Measurements from ENCODE around the gene ABCA7. TPM values are rescaled to one million over a fixed set of nuclear protein-coding genes. Genes with fewer than 3 reads are reported as not detected.
A peak's percentile ranks its signal among the peaks of the same experiment; 100 is the strongest.

Gene ABCA7
- total and polyA plus RNA-seq, 3 experiments from 2014 or later = 14.1 to 39.5 (median 33.8) TPM

- H3K4me1 Mint-ChIP-seq = no peaks in the 10 kb centered on the region
- H3K9me3 ChIP-seq (ENCODE audit: low read length) = no peaks in the 10 kb centered on the region
- H3K9me3 Mint-ChIP-seq = no peaks in the 10 kb centered on the region
- H3K4me1 ChIP-seq (ENCODE audit: insufficient read depth, low read length) = peaks cover under 1% of the 10 kb centered on the region
- H3K4me3 Mint-ChIP-seq = no peak overlapping the region
- peaks cover 4% of the 10 kb centered on the region in 2 donors for H3K27me3 Mint-ChIP-seq
- H3K36me3 Mint-ChIP-seq = peaks cover 0 to 15% (median 0%) of the 10 kb centered on the region in 3 donors
- no peak overlapping the region for H3K4me3 ChIP-seq (ENCODE audit: low read length)
- H3K27me3 ChIP-seq (ENCODE audit: insufficient read depth, low read length, poor library complexity, severe bottlenecking) = no peaks in the 10 kb centered on the region
- H3K36me3 ChIP-seq (ENCODE audit: insufficient read depth, low read length) = no peaks in the 10 kb centered on the region
- no peak overlapping the region for H3K27ac ChIP-seq (ENCODE audit: low read depth, low read length)
- ChIA-PET CTCF (interaction anchor here (0.7 to 1.0 kb wide), 3 partner anchors 9 to 84 kb away, joined by 3 read pairs; no protein-coding TSS in a partner anchor), POLR2A (no interaction called here)
- no peak for DNase-seq
- no peak overlapping the region for H3K27ac Mint-ChIP-seq
Measured at GRCh38 chr19:1006711-1007398, 33.1 kb upstream of the ABCA7 start.

- peaks cover 2% of the 10 kb centered on the region in 2 donors for H3K27me3 Mint-ChIP-seq
- Histone ChIP-seq H3K9me3 (ENCODE audit: low read length) (no peaks in the 10 kb centered on the region), H3K4me3 (ENCODE audit: low read length) (no peak overlapping the region), H3K4me1 (ENCODE audit: insufficient read depth, low read length) (no peaks in the 10 kb centered on the region), H3K36me3 (ENCODE audit: insufficient read depth, low read length) (no peaks in the 10 kb centered on the region), H3K27me3 (ENCODE audit: insufficient read depth, low read length, poor library complexity, severe bottlenecking) (no peaks in the 10 kb centered on the region), H3K27ac (ENCODE audit: low read depth, low read length) (no peak overlapping the region)
- no peaks in the 10 kb centered on the region for H3K4me1 Mint-ChIP-seq
- peak overlapping the region in 1 of 7 donors; percentile 40 for H3K4me3 Mint-ChIP-seq
- CTCF ChIA-PET = interaction anchor here (0.7 to 1.0 kb wide), 3 partner anchors 8 to 84 kb away, joined by 3 read pairs; no protein-coding TSS in a partner anchor
- H3K27ac Mint-ChIP-seq = no peak overlapping the region
- no peaks in the 10 kb centered on the region for H3K9me3 Mint-ChIP-seq
- DNase-seq = no peak
- POLR2A ChIA-PET = interaction anchor here (0.6 kb wide), 1 partner anchor 10 kb away, joined by 3 read pairs; no protein-coding TSS in a partner anchor
- peaks cover 0 to 16% (median 0%) of the 10 kb centered on the region in 3 donors for H3K36me3 Mint-ChIP-seq
Measured at GRCh38 chr19:1007399-1008251, 32.3 kb upstream of the ABCA7 start.

- H3K9me3 Mint-ChIP-seq = no peaks in the 10 kb centered on the region
- H3K36me3 ChIP-seq (ENCODE audit: insufficient read depth, low read length) = no peaks in the 10 kb centered on the region
Measured at GRCh38 chr19:1008268-1009040, 31.5 kb upstream of the ABCA7 start.

DNA sequence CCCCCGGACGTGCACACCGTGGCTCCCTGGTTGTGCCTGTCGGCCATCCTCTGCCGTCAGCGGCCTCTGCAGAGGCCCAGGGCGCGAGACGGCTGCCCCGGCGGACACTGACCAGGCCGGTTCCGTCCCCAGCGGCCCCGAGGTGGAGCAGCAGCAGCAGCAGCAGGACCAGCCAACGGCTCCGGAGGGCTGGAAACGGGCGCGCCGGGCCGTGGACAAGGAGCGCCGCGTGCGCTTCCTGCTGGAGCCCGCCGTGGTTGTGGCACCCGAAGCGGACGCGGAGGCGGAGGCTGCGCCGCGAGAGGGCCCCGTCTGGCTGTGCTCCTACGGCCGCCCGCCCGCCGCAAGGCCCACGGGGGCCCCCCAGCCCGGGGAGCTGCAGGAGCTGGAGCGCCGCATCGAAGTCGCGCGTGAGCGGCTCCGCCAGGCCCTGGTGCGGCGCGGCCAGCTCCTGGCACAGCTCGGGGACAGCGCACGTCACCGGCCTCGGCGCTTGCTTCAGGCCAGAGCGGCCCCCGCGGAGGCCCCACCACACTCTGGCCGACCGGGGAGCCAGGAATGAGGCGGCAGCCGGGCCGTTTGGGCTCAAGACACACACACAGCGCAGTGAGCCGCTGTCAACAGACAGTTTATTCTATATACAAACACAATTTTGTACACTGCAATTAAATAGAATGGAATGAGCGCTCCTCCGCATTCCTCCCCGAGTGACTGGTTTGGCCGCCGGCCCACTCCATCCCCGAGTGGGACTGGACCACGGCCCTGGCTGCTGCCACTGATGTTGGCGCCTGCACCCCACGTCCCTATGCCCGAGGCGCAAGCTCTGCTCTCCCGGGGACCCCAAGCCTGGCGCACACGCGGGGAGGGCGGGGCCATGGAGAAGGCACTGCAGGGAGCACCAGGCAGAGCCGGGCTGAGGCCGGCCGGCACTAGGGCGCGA is 30.6 kb upstream of the ABCA7 start:
- no peaks in the 10 kb centered on the region for H3K36me3 ChIP-seq (ENCODE audit: insufficient read depth, low read length)
- no peaks in the 10 kb centered on the region for H3K9me3 Mint-ChIP-seq
- H3K4me1 Mint-ChIP-seq = peaks cover 0 to 4% (median 3%) of the 10 kb centered on the region in 3 donors
- no peak for DNase-seq
- no peak overlapping the region for H3K27ac Mint-ChIP-seq
- no peak overlapping the region for H3K4me3 ChIP-seq (ENCODE audit: low read length)
- H3K4me1 ChIP-seq (ENCODE audit: insufficient read depth, low read length) = no peaks in the 10 kb centered on the region
- H3K36me3 Mint-ChIP-seq = peaks cover 0 to 30% (median 0%) of the 10 kb centered on the region in 3 donors
- no peak overlapping the region for H3K27ac ChIP-seq (ENCODE audit: low read depth, low read length)
- ChIA-PET CTCF (interaction anchor here (0.9 kb wide), 1 partner anchor 10 kb away, joined by 4 read pairs; no protein-coding TSS in a partner anchor), POLR2A (interaction anchor here (0.6 kb wide), 1 partner anchor 20 kb away, joined by 4 read pairs; no protein-coding TSS in a partner anchor)
- peaks cover 0 to 2% of the 10 kb centered on the region in 2 donors for H3K27me3 Mint-ChIP-seq
- H3K9me3 ChIP-seq (ENCODE audit: low read length) = no peaks in the 10 kb centered on the region
- no peak overlapping the region for H3K4me3 Mint-ChIP-seq
- H3K27me3 ChIP-seq (ENCODE audit: insufficient read depth, low read length, poor library complexity, severe bottlenecking) = no peaks in the 10 kb centered on the region

More at GRCh38 chr19:1008268-1009040, 31.5 kb upstream of the ABCA7 start:
- no peak for DNase-seq
- H3K4me1 ChIP-seq (ENCODE audit: insufficient read depth, low read length) = no peaks in the 10 kb centered on the region
- H3K27ac ChIP-seq (ENCODE audit: low read depth, low read length) = no peak overlapping the region
- Mint-ChIP-seq H3K36me3 (peaks cover 0 to 22% (median 0%) of the 10 kb centered on the region in 3 donors), H3K4me1 (no peaks in the 10 kb centered on the region), H3K27ac (peak overlapping the region in 2 of 8 donors; percentile 8 to 64), H3K27me3 (peaks cover 0 to 2% of the 10 kb centered on the region in 2 donors), H3K4me3 (peak overlapping the region in 1 of 7 donors; percentile 40)
- ChIA-PET CTCF (no interaction called here), POLR2A (no interaction called here)
- no peaks in the 10 kb centered on the region for H3K27me3 ChIP-seq (ENCODE audit: insufficient read depth, low read length, poor library complexity, severe bottlenecking)
- H3K4me3 ChIP-seq (ENCODE audit: low read length) = no peak overlapping the region
- H3K9me3 ChIP-seq (ENCODE audit: low read length) = no peaks in the 10 kb centered on the region

DNA sequence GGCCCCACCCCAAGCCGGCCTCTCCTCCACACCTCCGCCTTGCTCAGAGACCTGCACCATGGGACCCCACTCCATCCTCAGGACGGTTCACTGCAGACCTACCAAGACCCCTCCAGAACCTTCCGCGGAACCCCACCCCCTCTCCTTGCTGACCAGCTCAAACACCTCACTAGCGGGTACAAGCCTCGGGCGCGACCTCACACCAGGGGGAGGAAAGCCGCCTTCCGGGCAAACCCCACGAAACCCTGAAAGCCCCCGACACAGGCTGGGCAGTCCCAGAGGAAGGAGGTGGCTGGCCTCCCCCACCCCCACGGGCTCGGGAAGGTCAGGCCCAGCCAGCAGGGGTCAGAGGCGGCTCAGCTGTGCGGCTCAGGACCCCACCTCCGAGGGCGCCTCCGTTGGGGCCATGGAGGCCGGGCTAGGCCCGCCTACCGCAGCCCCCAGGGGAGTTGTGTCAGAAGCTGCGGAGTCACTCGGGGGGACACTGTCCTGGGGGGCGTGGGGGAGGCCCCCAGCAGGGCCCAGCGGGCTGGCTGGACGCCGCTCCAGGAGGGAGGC is 29.8 kb upstream of the ABCA7 start:
- H3K27ac Mint-ChIP-seq = no peak overlapping the region
- peaks cover 0 to 2% of the 10 kb centered on the region in 2 donors for H3K27me3 Mint-ChIP-seq
- Histone ChIP-seq H3K4me1 (ENCODE audit: insufficient read depth, low read length) (no peaks in the 10 kb centered on the region), H3K27ac (ENCODE audit: low read depth, low read length) (no peak overlapping the region), H3K4me3 (ENCODE audit: low read length) (no peak overlapping the region), H3K9me3 (ENCODE audit: low read length) (no peaks in the 10 kb centered on the region), H3K27me3 (ENCODE audit: insufficient read depth, low read length, poor library complexity, severe bottlenecking) (no peaks in the 10 kb centered on the region), H3K36me3 (ENCODE audit: insufficient read depth, low read length) (no peaks in the 10 kb centered on the region)
- H3K36me3 Mint-ChIP-seq = peaks cover 0 to 30% (median 0%) of the 10 kb centered on the region in 3 donors
- no peaks in the 10 kb centered on the region for H3K9me3 Mint-ChIP-seq
- POLR2A ChIA-PET = interaction anchor here (0.5 to 0.6 kb wide), 3 partner anchors 19 to 91 kb away, joined by 3 to 4 read pairs (median 3); no protein-coding TSS in a partner anchor
- H3K4me3 Mint-ChIP-seq = no peak overlapping the region
- peaks cover 0 to 5% (median 3%) of the 10 kb centered on the region in 3 donors for H3K4me1 Mint-ChIP-seq
- DNase-seq = no peak
- CTCF ChIA-PET = interaction anchor here (0.8 to 0.9 kb wide), 2 partner anchors 11 to 31 kb away, joined by 3 to 4 read pairs; no protein-coding TSS in a partner anchor

DNA sequence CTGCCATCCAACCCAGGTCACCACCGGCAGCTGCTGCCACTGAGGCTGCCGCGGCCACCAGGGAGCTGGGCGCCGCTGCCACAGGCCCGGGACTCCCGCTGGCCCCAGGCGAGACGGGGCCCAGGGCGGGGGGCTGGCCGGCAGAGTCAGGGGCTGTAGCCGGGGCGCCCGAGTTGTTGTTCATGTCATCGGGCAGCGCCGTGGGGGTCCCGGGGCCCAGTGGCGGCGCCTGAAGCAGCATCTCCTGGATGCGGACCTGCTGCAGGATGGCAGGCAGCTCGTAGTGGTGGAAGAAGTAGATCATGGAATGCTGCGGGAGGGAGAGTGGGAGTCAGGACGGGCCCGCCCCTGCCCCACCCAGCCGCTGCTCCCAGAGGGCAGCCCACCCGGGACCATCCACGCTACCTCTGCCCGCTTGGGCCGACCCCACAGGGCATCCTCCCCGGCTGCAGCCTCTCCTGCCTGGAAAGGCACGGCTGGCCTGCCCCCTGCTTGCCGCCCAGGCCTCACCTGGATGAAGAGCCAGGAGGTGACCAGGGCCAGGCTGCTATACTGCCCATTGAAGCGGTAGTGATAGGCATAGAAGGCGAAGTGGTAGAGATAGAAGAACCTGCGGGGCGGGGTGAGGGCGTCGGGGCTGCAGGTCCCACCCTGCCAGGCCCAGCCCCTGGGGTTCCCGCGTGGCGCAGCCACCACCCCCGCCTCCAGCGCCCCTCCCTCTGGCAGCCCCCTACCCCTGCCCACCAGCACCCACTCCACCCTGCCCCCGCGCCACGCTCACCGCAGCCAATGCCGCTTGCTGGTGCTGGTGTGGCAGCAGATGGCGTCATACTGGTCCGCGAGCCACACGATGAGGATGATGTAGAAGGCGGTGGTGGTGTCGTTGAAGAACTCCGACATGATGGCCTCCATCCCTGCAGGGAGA is 29.1 kb upstream of the ABCA7 start:
- Mint-ChIP-seq H3K4me3 (no peak overlapping the region), H3K27me3 (no peaks in the 10 kb centered on the region), H3K36me3 (peaks cover 0 to 33% (median 0%) of the 10 kb centered on the region in 3 donors), H3K4me1 (peaks cover 0 to 9% (median 3%) of the 10 kb centered on the region in 3 donors), H3K27ac (peak overlapping the region in 1 of 8 donors; percentile 42), H3K9me3 (no peaks in the 10 kb centered on the region)
- ChIA-PET POLR2A (interaction anchor here (0.5 kb wide), 2 partner anchors 49 to 92 kb away, joined by 3 read pairs; no protein-coding TSS in a partner anchor), CTCF (interaction anchor here (0.8 kb wide), 1 partner anchor 32 kb away, joined by 3 read pairs; no protein-coding TSS in a partner anchor)
- H3K27ac ChIP-seq (ENCODE audit: low read depth, low read length) = no peak overlapping the region
- H3K27me3 ChIP-seq (ENCODE audit: insufficient read depth, low read length, poor library complexity, severe bottlenecking) = no peaks in the 10 kb centered on the region
- peaks cover 4% of the 10 kb centered on the region for H3K4me1 ChIP-seq (ENCODE audit: insufficient read depth, low read length)
- H3K36me3 ChIP-seq (ENCODE audit: insufficient read depth, low read length) = no peaks in the 10 kb centered on the region
- no peak overlapping the region for H3K4me3 ChIP-seq (ENCODE audit: low read length)
- H3K9me3 ChIP-seq (ENCODE audit: low read length) = no peaks in the 10 kb centered on the region
- DNase-seq = no peak

All from CD8-positive, alpha-beta memory T cell (primary cell).